ENCODE measurements around the gene TGM2.

TGM2 gene

DNA sequence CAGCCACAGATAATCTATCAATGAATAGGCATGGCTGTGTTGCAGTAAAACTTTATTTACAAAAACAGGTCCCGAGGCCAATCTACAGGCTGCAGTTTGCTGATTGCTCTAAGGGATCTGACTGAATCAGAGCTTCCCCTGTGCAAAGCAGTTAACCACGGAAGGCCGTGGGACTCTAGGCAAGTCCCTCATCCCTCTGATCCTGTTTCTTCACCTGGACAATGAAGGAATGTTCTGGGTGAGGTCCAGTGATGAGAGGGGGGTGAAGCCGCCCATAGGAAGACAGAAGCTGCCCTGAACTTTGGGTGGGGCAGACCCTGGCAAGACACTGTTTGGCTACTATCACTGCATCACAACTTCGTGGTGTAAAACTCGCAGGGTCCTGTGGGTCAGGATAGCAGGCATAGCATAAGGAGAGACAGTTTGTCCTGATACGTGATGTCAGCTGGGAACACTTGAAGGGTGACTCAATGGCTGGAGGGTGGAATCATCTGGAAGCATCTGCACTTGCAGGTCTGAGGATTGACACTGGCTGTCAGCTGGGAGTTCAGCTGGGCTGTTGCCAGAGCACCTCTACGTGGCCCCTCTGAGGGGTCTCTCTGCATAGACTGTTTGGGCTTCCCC is 33.3 kb upstream of the TGM2 start:
- no peak for DNase-seq

DNA sequence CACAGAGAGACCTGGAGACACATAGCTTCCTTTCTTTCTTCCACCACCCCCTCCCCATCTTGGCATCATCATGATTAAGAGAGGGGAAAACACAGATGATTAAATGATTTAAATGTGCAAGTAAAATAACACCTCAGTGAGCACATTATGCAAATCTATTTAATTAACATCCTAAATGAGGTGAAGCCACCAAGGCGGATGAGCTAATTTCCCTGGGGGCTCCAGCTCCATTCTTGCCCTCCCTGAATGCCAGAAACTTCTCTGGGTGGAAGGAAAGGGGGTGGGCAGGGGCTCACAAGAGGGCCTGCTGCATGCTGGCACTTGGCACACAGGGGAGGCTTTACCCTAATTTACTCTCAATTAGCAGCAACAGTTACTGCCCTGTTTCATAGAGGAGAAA is 32.5 kb upstream of the TGM2 start:
- no peak for DNase-seq

DNA sequence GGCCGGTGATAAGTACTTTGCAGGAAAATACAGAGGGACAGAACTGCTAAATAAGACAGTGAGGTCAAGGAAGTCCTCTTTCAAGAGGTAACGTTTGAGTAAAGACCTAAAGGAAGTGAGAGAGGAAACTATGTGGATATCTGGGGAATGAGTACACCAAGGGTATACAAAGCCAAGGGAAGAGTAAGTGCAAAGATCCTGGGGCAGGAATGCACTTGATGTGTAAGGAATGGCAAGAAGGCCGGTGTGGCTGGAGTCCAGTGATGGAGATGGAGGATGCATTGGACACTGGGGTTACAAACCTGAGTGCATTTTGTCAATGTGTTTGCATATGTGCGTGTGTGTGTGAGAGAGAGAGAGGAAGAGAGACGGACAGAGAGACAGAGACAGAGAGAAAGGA is 32.1 kb upstream of the TGM2 start:
- no peak for DNase-seq

DNA sequence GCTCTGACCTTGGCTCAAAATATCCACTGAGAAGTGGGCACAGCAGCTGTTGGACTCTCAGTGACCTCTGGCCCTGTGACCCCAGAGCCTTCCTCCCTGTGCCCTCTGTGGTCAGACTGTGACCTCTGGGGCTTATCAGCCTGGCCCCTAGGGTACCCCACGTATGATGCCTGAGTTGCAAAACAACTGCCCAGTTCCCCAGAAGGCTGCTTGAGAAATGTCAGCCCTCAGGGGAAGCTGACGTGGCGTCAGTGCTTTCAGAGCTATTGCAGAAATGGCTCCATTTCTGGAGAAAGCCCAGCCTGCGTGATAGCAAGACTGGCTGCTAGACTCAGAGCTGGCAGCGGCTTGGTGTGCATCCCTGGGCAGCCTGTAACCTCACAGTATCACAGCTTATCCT is 31.5 kb upstream of the TGM2 start:
- DNase-seq: no peak

DNA sequence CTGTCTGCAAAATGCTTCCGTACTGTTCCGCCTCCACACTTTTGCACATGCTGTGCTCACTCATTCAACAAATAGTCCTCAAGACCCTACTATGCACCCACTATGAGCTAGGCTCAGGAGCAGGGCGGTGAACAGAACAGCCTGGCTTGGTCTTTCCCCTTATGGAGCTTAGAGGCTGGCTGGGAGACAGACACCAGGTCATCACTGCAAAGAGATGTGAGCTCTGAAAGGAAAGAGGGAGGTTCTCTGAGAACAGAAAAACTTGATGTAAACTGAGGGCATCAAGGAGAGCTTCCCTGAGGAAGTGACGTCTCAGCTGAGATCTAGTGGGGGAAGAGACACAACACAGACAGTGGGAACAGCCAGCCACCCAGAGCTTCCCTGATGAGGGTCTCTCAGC is 31.0 kb upstream of the TGM2 start:
- no peak for DNase-seq

DNA sequence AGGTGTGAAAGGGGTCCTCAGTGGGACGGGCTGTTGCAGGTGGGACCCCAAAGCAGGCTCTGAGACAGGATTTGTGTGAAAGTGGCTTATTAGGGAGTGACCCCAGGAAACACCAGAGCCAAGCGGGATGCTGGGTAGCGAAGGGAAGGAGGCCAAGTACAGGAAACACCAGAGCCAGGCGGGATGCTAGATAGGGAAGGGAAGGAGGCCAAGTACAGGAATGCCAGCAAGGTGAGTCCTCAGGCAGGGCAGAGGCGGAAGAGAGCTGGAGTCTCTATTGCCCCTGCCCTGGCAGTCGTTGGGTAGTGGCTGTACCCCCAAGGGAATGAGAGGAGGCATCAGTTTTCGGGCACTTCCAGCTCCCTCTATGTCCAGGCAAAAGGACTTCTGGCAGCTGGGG is 30.5 kb upstream of the TGM2 start:
- DNase-seq: no peak

DNA sequence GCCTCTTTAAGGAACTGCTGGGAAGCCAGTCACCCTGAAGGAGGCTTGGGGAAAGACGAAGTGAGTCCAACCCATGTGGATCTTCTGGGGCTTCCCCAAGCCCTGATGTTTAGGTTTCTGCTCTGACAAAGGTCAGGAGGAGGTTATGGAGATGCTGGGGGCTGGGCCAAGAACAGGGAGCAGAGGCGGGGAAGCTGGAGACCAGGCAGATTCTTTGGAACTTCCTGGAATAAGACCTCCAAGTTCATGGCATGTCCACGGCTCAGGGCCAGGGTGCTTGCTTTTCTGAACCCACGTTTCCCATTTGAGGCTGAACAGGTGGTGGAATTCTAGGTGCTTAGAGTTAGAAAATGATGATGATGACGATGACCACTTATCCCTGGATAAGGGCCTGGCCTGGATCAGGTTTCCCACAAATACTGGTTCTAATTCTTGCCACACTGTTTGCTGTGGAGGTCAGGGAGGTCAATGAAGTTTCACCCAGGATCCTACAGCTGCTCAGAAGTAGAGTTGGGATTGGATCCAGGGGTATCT is 30.0 kb upstream of the TGM2 start:
- no peak for DNase-seq

DNA sequence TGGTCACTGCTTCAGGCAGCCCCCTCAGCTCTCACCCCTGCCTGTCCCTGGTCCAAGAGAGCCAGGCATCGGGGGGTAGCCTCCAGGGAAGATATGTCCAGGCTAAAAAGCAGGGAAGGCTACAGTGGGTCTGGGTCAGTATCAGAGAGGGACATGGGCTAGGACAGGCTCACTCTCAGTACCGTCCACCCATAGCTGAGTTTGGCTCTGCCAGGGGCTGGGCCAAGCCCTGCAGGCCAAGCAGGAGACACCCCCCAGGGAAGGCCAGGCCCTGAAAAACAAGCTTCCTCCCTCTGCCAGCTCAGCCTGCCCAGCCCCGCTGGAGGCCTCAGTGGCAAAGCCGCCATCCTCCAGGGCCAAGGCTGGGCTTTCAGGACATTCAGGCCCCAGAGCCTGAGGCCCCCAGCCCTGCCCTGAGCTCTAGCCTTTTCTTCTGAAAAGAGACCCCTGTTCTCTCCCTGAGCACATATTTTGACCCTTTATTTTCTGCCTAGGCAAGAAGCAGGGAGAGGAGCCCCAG is 28.6 kb upstream of the TGM2 start:
- DNase-seq: no peak

DNA sequence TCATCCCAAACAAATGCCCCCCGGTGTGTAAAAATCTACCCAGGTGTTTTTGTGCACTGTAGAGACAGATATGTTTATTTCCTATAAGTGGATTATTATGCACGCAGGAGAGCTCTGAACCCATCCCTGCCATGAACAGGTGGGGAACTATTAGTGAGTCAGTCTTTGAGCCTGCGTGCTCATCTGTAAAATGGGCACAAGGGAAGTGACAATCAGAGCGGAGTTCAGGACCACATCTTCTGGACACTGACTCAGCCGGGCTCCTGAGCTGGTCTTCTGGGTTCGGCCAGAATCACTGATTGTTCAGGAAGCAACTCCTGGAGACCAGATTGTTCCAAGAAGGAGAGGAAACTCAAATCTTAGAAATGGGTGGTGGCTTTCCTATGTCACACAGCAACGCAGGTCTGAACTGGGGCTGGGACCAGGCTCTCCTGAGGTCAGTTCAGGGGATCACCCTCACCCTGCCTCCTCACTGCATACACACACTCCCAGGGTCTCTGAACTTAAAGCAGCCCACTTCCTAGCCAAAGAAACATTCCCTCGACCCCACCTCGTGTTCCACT is 27.3 kb upstream of the TGM2 start:
- no peak for DNase-seq

DNA sequence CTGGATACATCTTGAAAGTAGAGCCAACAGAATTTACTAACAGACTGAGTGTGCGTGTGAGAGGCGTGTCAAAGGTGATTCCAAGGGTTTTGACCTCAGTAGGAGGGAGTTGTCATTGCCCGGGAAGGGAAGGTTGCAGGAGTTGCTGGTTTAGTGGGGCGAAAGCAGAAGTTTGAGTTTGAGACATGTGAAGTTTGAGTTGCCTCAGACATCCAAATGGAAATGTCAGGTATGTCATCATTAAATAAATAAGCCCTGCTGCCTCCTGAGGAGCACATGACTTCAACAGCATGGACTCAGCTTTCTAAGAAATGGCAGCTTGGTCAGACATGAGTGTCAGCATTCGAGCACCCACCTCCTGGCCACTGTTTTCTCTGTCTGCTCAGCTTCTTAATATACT is 26.6 kb upstream of the TGM2 start:
- DNase-seq: no peak

DNA sequence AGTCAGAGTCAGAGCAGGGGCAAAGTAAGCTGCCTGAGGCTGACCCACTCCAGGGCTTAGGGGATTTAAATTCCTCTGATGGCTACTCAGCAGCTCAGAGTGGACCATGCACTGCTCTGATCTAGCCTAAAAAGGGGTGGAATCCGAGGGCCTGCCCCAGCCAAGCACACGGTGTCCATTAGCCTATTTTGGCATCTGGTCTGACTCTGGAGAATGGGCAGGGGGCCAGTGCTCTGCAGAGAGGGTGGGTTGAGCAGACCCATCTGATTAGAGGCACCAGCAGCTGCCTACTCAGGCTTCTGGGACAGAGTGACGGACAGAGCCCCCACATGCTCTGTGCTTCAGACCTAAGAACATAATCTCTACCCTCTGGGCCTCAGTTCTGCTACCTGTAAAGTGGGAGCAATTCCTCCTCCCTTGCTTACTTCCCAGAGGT is 25.9 kb upstream of the TGM2 start:
- no peak for DNase-seq

DNA sequence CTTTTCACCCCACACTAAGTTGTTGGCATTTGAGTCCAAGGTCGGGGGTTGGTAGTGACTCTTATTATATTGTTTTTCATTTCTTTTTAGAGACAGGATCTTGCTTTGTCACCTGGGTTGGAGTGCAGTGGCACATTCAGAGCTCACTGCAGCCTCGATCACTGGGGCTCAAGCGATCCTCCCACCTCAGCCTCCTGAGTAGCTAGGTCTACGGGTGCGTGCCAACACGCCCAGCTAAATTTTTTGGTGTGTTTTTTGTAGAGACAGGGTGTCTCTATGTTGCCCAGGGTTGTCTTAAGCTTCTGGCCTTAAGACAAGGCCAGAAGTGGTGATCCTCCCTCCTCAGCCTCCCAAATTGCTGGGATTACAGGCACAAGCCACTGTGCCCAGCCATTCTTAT is 25.1 kb upstream of the TGM2 start:
- DNase-seq: no peak

DNA sequence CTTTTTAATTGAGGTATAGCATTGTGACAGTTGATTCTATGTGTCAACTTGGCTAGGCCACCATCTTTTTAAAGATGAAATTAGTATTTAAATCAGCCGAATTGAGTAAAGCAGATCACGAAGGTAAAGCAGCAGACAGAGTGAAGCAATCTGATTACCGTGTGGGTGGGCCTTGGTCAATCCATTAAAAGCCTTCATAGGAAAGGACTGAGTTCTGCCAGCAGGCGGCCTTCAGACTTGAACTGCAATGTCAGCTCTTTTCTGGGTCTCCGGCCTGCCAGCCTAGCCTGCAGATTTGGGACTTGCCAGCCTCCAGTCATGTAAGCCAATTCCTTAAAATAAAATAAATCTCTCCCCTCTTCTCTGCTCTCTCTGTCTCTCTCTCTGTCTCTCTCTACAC is 22.4 kb upstream of the TGM2 start:
- no peak for DNase-seq

DNA sequence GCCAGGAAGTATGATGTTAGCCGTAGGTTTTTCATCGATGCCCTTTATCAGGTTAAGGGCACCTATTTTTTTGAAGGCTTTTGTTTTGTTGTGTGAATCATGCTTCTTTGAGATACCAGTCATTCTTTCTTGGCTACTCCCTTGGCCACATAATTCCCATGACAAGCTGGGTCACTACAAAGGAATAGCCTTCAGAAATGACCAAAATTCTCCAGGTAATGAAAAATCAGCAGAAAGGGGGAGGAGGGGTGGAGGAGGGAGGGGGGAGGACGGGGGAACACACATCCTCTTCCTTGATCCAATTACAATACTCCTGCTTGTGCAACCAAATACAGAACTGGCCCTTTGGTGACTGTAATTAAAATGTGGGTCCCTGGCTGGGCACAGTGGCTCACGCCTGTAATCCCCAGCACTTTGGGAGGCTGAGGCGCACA is 21.7 kb upstream of the TGM2 start:
- DNase-seq: no peak

DNA sequence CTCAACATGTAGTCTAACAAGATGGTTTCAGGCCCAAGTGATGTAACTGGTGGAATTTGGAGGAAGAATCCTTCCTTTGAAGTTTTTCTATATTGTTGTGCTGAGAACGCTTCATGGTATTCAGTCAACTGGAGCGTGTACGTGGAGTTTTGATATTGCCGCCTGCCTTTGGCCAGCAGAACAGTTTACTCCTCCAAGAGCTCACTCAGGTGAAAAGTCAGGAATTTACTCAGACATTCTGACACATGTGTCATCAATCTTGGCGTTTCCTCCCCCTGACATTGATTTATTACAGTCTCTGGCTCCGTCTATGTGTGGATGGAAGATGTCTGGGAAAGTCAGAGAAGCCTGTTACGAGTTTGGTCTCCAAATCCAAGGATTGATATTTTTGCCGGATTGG is 19.0 kb upstream of the TGM2 start:
- no peak for DNase-seq

DNA sequence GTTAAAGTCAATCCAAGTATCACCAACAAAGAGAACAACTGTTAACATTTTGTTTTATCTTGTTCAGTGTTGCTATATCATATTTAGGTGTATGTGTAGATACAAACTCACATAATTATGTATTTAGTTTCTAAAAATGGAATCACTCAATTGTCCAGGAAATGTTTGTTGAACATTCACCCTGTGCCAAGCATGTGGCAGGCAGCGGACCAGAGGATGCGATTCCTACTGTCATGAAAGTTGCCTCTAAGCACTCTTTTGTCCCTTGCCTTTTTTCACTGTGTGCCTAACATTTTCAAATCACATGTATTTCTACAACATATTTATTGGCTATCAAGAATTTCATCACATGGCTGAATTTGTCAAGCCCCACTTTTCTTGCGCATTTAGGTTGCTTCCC is 16.9 kb upstream of the TGM2 start:
- peak in 1 of 2 experiments; percentile 21 for DNase-seq

DNA sequence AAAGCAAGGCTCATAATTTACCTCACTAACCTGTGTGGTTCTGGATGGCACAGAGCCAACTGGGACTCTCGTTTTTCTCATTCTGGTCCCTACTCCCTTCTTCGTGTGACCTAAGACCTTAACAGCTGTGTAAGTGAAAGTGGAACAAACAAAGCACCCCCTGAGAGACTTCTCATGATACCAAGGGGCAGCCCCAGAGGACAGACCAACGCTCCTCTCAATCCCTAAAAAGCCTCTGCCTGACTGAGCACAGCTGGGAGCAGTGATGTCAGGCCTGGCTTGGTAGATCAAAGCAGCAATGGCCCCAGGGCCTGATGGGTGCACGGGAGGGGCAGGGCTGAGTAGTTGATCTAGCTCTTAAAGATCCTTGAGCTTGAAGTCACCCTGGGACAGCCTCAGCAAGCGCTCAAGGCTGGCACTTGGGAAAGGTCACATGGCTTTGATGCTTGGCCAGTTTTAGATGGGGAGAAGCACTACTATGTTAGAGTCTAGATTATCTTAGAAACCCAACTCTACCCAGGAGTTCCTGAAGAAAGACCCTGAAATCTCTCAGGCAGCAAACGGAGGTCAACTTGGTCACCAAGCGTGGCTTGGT is 16.2 kb upstream of the TGM2 start:
- peak in 1 of 2 experiments; percentile 26 for DNase-seq

DNA sequence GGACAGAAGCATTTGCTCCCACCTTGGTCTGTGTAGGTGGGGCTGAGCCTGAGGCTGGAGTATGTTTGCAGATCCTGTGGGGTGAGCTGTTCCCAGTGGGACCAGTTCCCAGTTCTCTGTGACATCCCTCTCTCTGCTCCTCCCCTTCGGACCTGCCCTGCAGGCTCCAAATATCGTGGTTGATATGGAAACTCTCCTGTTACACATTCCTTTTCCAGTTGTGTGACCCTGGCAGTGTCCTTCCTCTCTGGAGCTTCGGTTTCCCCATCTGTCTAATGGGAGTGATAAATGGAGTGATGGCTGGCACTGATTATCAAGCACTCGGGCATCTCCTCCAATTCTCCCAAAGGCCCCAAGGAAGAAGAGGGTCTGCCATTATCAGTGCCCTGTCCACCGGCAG is 15.7 kb upstream of the TGM2 start:
- no peak for DNase-seq

DNA sequence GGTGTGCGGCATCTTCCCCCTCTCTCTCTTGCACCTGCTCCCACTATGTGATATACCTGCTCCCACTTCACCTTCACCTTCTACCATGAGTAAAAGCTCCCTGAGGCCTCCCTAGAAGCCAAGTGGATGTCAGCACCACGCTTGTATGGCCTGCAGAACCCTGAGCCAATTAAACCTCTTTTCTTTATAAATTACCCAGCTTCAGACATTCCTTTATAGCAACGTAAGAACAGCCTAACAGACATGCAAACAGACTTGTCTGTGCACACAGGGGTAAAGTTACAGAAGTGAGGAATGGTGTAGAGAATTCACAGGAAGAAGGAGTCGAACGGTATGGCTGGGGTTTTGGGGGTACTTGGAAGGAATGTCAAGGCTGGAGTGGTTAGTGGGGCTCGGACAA is 14.8 kb upstream of the TGM2 start:
- no peak for DNase-seq

DNA sequence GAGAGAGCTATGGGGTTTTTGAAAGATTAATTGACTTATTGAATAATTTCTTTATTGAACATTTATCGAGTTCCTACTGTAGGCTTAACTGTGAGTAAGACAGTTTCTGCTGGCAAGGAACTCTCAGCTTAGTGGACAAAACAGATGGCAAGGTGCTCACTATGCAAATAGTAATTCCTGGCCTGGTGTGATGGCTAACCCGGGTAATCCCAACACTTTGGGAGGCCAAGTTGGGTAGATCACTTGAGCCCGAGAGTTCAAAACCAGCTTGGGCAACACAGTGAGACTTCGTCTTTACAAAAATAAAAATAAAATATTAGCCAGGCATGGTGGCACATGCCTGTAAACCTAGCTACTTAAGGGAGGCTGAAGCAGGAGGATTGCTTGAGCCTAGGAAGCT is 13.5 kb upstream of the TGM2 start:
- no peak for DNase-seq

DNA sequence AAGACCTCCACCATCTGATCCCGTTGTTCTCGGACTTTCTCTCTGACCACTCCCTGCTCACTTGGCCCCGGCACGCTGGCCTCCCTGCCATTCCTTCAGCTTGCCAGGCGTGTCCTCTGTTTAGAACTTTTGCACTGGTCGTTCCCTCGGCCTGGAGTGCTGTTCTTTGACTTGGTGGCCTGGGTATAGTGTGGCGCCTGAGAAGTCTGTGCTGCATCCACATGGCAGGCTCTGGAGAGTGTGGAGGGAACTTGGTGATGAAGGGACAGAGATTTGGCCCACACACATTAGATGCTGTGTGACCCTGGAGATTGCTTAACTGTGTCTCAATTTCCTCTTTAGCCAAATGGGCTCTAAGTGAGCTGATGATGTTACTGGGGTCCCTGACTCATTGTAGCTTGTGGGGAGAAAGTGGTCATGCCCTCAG is 13.0 kb upstream of the TGM2 start:
- DNase-seq: no peak

DNA sequence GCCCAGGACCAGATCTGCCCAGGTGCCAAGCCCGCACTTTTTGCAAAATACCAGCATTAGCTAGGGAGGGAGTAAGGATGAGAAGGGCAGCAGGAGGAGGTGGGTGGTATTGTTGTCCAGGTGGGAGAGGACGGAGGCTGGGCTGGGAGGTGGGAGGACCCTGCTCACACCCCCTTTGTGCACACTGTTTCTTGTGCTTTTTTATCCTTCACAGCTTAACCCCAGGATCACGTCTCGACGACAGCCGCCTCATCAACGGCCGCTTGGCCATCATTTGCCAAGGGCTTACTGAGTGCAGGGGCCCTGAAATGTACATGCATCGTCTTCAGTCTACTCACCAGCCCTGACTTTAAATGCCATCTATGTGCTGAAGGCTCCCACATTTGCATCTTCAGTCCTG is 12.1 kb upstream of the TGM2 start:
- DNase-seq: no peak

DNA sequence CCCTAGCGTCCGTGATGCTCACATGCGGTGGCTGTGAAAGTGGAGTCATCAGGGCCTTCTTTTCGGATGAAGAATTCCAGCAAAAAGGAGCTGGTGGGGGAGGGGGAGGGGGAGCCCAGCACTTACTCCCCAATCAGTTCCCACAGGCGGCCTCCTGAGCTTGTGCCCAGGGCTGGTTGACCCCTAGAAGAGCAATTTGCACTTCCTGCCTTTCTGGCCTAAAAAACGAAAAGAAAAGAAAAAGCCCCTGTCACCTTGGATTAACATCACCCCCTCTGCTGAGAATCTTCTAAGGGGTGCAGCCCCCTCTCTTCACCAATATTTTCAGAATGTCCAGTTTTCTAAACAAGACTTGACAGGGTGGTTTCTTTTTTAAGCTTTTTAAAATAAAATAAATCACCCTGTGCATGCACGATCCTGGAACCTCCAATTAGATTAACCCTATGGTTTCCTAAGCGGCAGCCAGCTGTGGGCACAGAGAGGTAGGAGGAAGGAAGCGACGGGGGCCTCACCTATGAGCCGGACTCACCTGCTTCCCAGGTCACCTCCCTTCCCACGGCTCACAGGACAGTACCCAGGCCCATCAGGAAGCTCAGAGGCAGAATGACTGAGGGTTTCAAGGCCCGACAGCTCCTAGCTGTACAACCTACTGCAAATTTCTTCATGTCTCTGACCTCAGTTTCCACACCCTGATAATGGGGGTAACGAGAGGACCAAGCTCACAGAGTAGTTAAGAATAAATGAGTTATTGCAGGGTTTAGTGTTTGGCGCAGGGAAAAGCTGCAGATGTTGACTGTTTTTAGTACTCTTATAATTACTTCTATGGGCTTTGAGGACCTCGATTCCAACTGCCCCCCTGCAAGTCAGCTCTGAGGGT is 10.5 kb upstream of the TGM2 start:
- DNase-seq: no peak
